CD4-positive, alpha-beta T cell (primary cell): Measurements from ENCODE around the gene FBXW2. TPM values are rescaled to one million over a fixed set of nuclear protein-coding genes. Genes with fewer than 3 reads are reported as not detected.

Experiments
- ATAC-seq: fragments of 200-7000 bp; cut with Tn5 transposase; one replicate; pipeline ENCODE4 v1.10.0; 2022; ENCODE audit warnings: mild to moderate bottlenecking; ENCODE audit not compliant: poor library complexity
- CTCF ChIA-PET: fragments of 350-600 bp; sonication (Branson Sonifier 250); formaldehyde crosslinking; loops from one replicate; lab custom pipeline; 2021; ENCODE audit warnings: antibody characterized with exemption, inconsistent platforms; lab: Charles Lee
- POLR2A ChIA-PET: fragments of 350-600 bp; sonication (Branson Sonifier 250); formaldehyde crosslinking; loops from one replicate; lab custom pipeline; 2021; ENCODE audit warnings: antibody characterized with exemption, inconsistent platforms; lab: Charles Lee
- DNase-seq, 14 experiments: peaks; one replicate each; pipeline ENCODE4 v3.0.0-alpha.2; 2013 to 2020; ENCODE audit warnings: mixed read lengths in 2 of 14
- H3K27ac ChIP-seq, 2 donors: one replicate each; pipeline versions ENCODE4 v1.5.1 to v1.7.0; 2013; ENCODE audit warnings: low read length in 2 of 2, low read depth in 1 of 2, mild to moderate bottlenecking in 1 of 2
- H3K27me3 ChIP-seq, 2 experiments: 1 replicate in 1 of 2; 2 replicates in 1 of 2; pipeline versions ENCODE4 v1.6.1 to v1.7.0; 2013; ENCODE audit warnings: low read length in 2 of 2, control low read depth in 1 of 2, mild to moderate bottlenecking in 1 of 2, moderate library complexity in 1 of 2; ENCODE audit not compliant: insufficient read depth in 2 of 2, control insufficient read depth in 1 of 2
- H3K36me3 ChIP-seq: one replicate; pipeline ENCODE4 v1.6.1; 2013; ENCODE audit warnings: low read length, control low read depth; ENCODE audit not compliant: insufficient read depth
- H3K4me1 ChIP-seq: one replicate; pipeline ENCODE4 v1.6.1; 2013; ENCODE audit warnings: low read length, control low read depth; ENCODE audit not compliant: insufficient read depth
- H3K4me3 ChIP-seq: one replicate; pipeline ENCODE4 v1.5.1; 2013; ENCODE audit warnings: mild to moderate bottlenecking, low read length, moderate library complexity
- H3K9me3 ChIP-seq, 2 experiments: 1 replicate in 1 of 2; 2 replicates in 1 of 2; pipeline versions ENCODE4 v1.6.1 to v1.7.0; 2013; ENCODE audit warnings: low read length in 2 of 2, mild to moderate bottlenecking in 2 of 2, control low read depth in 1 of 2, moderate library complexity in 1 of 2; ENCODE audit not compliant: control insufficient read depth in 1 of 2, insufficient read depth in 1 of 2
- H3K27ac Mint-ChIP-seq: one replicate; pipeline ENCODE4 v1.8.0; 2020; ENCODE audit warnings: mixed read lengths
- H3K27me3 Mint-ChIP-seq: one replicate; pipeline ENCODE4 v1.8.0; 2021; ENCODE audit warnings: mixed read lengths
- H3K36me3 Mint-ChIP-seq: one replicate; pipeline ENCODE4 v1.8.0; 2021; ENCODE audit warnings: low read depth, mixed read lengths
- H3K4me1 Mint-ChIP-seq: one replicate; pipeline ENCODE4 v1.8.0; 2021; ENCODE audit warnings: low read depth, mixed read lengths
- H3K4me3 Mint-ChIP-seq: one replicate; pipeline ENCODE4 v1.8.0; 2020; ENCODE audit warnings: mild to moderate bottlenecking, mixed read lengths
- H3K9me3 Mint-ChIP-seq: one replicate; pipeline ENCODE4 v1.8.0; 2020; ENCODE audit warnings: mixed read lengths
- intact Hi-C, 2 experiments: fragments of 100-400 bp; cut with DNase I in 1 of 2; cut with micrococcal nuclease in 1 of 2; formaldehyde crosslinking; loops; one replicate each; pipeline versions ENCODE4 v1.15.1 to v1.9.0; 2023 to 2025; cut with DNase I, micrococcal nuclease
- total RNA-seq, 174 experiments: library from RNA in 2 of 174; stranded (reverse) in 2 of 174; gene quantifications; one replicate each; pipeline ENCODE4 v1.2.3 and lab custom pipeline; 2021 to 2026
- TF ChIP-seq, protein P1 (sequence below): fragments of 200-600 bp; IDR thresholded peaks from one replicate; pipeline ENCODE4 v1.8.0; 2022; ENCODE audit warnings: antibody characterized with exemption, mild to moderate bottlenecking

FBXW2 gene
- total RNA-seq, 2 experiments from 2014 or later: 58.7 to 64.7 TPM

DNA sequence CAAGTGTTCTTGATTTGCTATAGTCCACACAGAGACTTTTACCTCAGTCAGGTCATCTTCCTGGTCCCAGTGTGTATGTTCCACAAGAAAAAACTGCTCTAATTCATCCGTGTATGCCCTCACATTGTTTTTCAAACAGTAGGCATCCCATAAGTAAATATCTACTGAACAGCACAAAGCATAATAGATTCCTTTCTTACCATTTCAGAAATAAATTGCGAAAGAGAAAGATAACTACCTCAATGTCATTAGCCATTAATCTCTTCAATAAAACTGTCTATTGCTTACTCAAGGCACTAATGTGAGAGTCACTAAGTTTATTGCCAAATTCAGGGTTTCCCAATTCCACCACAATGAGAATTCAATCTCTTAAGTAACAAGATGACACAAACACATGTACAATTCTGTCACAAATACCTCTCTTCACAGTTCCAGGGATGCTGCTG, 9.6 kb downstream of the FBXW2 start:
- H3K27ac Mint-ChIP-seq: no peak overlapping the region
- H3K4me1 Mint-ChIP-seq: peaks cover 68% of the 10 kb centered on the region
- intact Hi-C loops: no loop called here
- ChIA-PET CTCF (no interaction called here), POLR2A (interaction anchor here (1.7 kb wide), 1 partner anchor 9 kb away, joined by 5 read pairs; the partner anchor contains the start of gene FBXW2)
- peaks cover 39% of the 10 kb centered on the region for H3K36me3 ChIP-seq
- TF ChIP-seq, protein P1, sequence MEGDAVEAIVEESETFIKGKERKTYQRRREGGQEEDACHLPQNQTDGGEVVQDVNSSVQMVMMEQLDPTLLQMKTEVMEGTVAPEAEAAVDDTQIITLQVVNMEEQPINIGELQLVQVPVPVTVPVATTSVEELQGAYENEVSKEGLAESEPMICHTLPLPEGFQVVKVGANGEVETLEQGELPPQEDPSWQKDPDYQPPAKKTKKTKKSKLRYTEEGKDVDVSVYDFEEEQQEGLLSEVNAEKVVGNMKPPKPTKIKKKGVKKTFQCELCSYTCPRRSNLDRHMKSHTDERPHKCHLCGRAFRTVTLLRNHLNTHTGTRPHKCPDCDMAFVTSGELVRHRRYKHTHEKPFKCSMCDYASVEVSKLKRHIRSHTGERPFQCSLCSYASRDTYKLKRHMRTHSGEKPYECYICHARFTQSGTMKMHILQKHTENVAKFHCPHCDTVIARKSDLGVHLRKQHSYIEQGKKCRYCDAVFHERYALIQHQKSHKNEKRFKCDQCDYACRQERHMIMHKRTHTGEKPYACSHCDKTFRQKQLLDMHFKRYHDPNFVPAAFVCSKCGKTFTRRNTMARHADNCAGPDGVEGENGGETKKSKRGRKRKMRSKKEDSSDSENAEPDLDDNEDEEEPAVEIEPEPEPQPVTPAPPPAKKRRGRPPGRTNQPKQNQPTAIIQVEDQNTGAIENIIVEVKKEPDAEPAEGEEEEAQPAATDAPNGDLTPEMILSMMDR: no peak
- H3K9me3 Mint-ChIP-seq: no peaks in the 10 kb centered on the region
- H3K36me3 Mint-ChIP-seq: peaks cover 69% of the 10 kb centered on the region
- DNase-seq (peak in 2 of 14 experiments; percentile 45 to 55), ATAC-seq (no peak)
- no peaks in the 10 kb centered on the region for H3K27me3 ChIP-seq
- H3K27ac ChIP-seq: no peak overlapping the region
- no peaks in the 10 kb centered on the region for H3K27me3 Mint-ChIP-seq
- peaks cover 15% of the 10 kb centered on the region for H3K4me1 ChIP-seq
- H3K9me3 ChIP-seq: no peaks in the 10 kb centered on the region
- no peak overlapping the region for H3K4me3 ChIP-seq
- no peak overlapping the region for H3K4me3 Mint-ChIP-seq

DNA sequence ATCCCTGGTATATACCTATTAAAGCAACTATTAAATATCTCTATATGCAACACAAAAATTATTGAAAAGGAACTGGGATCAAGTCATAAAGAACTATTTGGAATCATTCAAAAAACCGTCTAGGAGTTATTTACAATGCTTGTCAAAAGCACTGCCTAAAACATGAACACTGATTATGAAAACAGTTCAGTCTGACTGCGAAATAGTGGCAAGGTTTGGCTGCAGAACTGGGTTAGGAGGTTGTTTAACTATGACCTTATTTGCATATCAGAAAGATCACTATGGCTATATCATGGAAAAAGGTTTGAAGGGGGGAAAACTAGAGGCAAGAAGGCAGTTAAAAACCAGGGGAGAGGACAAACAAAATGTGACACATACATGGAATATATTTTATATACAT, 12.0 kb downstream of the FBXW2 start:
- Histone ChIP-seq H3K4me1 (peaks cover 10% of the 10 kb centered on the region), H3K27ac (no peak overlapping the region), H3K9me3 (no peaks in the 10 kb centered on the region), H3K4me3 (no peak overlapping the region), H3K27me3 (no peaks in the 10 kb centered on the region), H3K36me3 (peaks cover 50% of the 10 kb centered on the region)
- Mint-ChIP-seq H3K4me3 (no peak overlapping the region), H3K36me3 (peaks cover 69% of the 10 kb centered on the region), H3K27me3 (no peaks in the 10 kb centered on the region), H3K27ac (peak overlapping the region; percentile 40), H3K4me1 (peaks cover 47% of the 10 kb centered on the region), H3K9me3 (no peaks in the 10 kb centered on the region)
- ATAC-seq (no peak), DNase-seq (no peak)
- CTCF ChIA-PET: no interaction called here
- POLR2A ChIA-PET: no interaction called here
- intact Hi-C loops: no loop called here
- TF ChIP-seq, protein P1: no peak

DNA sequence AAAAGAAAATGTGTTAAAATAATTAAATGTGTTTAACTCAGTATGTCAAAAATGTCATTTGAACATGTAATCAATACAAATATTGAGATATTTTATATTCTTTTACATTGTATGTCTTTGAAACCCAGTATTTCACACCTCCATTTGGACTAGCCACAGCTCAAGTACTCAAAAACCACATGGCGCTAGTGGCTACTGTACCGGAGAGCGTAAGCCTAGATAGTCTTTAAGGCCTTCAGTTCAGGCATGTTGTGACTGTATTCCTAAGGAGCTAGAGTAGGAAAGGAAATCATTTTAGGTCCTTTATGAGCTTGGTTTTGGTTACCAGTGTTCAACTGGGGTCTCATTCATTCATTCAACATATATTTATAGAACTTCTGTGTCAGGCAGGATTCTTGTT, 12.8 kb downstream of the FBXW2 start:
- H3K9me3 Mint-ChIP-seq: no peaks in the 10 kb centered on the region
- Histone ChIP-seq H3K9me3 (no peaks in the 10 kb centered on the region), H3K4me3 (no peak overlapping the region), H3K27ac (no peak overlapping the region), H3K4me1 (peaks cover 6% of the 10 kb centered on the region), H3K27me3 (no peaks in the 10 kb centered on the region), H3K36me3 (peaks cover 55% of the 10 kb centered on the region)
- ATAC-seq (no peak), DNase-seq (peak in 1 of 14 experiments; percentile 15)
- H3K27ac Mint-ChIP-seq: no peak overlapping the region
- POLR2A ChIA-PET: no interaction called here
- CTCF ChIA-PET: no interaction called here
- no peak overlapping the region for H3K4me3 Mint-ChIP-seq
- peaks cover 40% of the 10 kb centered on the region for H3K4me1 Mint-ChIP-seq
- no peaks in the 10 kb centered on the region for H3K27me3 Mint-ChIP-seq
- peaks cover 71% of the 10 kb centered on the region for H3K36me3 Mint-ChIP-seq
- intact Hi-C loops: no loop called here
- TF ChIP-seq, protein P1: no peak
